OCI-LY7 (cell line): Measurements from ENCODE around the gene OLA1. TPM values are rescaled to one million over a fixed set of nuclear protein-coding genes. Genes with fewer than 3 reads are reported as not detected.

Source experiments
- BruUV-seq: library from RNA; stranded (reverse); fragments of 400-500 nt; replicated peaks from 2 replicates; lab custom pipeline; 2021; lab: Mats Ljungman, UMichigan
- CTCF ChIA-PET: fragments of 300-600 bp; sonication (Branson Sonifier 250); formaldehyde crosslinking; loops from one replicate; lab custom pipeline; 2022; ENCODE audit warnings: antibody characterized with exemption; ENCODE audit not compliant: unreplicated experiment; lab: Charles Lee
- POLR2A ChIA-PET: fragments of 300-600 bp; sonication (Branson Sonifier 250); formaldehyde crosslinking; loops from one replicate; lab custom pipeline; 2022; ENCODE audit warnings: antibody characterized with exemption; lab: Charles Lee
- DNase-seq: peaks from one replicate; pipeline ENCODE4 v3.0.0-alpha.2; 2015; ENCODE audit warnings: low spot score
- H2AFZ ChIP-seq: fragments of 200-600 bp; sonication (generic), shearing (Covaris generic); 2 replicates; pipeline ENCODE4 v1.6.1; 2014; ENCODE audit warnings: mild to moderate bottlenecking, antibody characterized with exemption, low read length, moderate library complexity
- H3K27ac ChIP-seq: fragments of 200-600 bp; sonication (generic); 2 replicates; pipeline ENCODE4 v1.5.1; 2014; ENCODE audit warnings: mixed run types, low read depth, mild to moderate bottlenecking, moderate library complexity, low read length, inconsistent platforms; ENCODE audit not compliant: poor library complexity, severe bottlenecking
- H3K36me3 ChIP-seq: fragments of 200-600 bp; sonication (generic); 2 replicates; pipeline ENCODE4 v1.6.1; 2014; ENCODE audit warnings: mild to moderate bottlenecking, antibody characterized with exemption, low read length, moderate library complexity, mixed read lengths; ENCODE audit not compliant: insufficient read depth
- H3K4me1 ChIP-seq: fragments of 200-600 bp; sonication (generic); 2 replicates; pipeline ENCODE4 v1.5.1; 2014; ENCODE audit warnings: mild to moderate bottlenecking, low read length; ENCODE audit not compliant: insufficient read depth, poor library complexity, severe bottlenecking
- H3K4me2 ChIP-seq: fragments of 200-600 bp; sonication (generic); 2 replicates; pipeline ENCODE4 v1.6.1; 2014; ENCODE audit warnings: mild to moderate bottlenecking, low read length
- H3K4me3 ChIP-seq: fragments of 200-600 bp; sonication (generic); 2 replicates; pipeline ENCODE4 v1.5.1; 2014; ENCODE audit warnings: mild to moderate bottlenecking, low read depth, low read length; ENCODE audit not compliant: poor library complexity, severe bottlenecking
- H3K79me2 ChIP-seq: fragments of 200-600 bp; sonication (generic); 2 replicates; pipeline ENCODE4 v1.6.1; 2016; ENCODE audit warnings: low read depth, mild to moderate bottlenecking, low read length, moderate library complexity, mixed read lengths; ENCODE audit not compliant: insufficient read depth
- H3K9me2 ChIP-seq: fragments of 200-600 bp; sonication (generic); 2 replicates; pipeline ENCODE4 v1.6.1; 2016; ENCODE audit warnings: mild to moderate bottlenecking, low read length, mixed read lengths; ENCODE audit not compliant: insufficient read depth
- H3K9me3 ChIP-seq: fragments of 200-600 bp; sonication (generic); 2 replicates; pipeline ENCODE4 v1.6.1; 2014; ENCODE audit warnings: mild to moderate bottlenecking, mixed run types, low read length, mixed read lengths
- H4K20me1 ChIP-seq: fragments of 200-600 bp; sonication (generic); 2 replicates; pipeline ENCODE4 v1.6.1; 2014; ENCODE audit warnings: mild to moderate bottlenecking, antibody characterized with exemption, low read length, moderate library complexity, mixed read lengths; ENCODE audit not compliant: insufficient read depth
- CTCF ChIP-seq: fragments of 200-600 bp; sonication (generic); conservative IDR thresholded peaks from 2 replicates; pipeline ENCODE4 v1.5.1; 2014; ENCODE audit warnings: mild to moderate bottlenecking, antibody characterized with exemption, low read length, moderate library complexity, mixed read lengths
- EZH2phosphoT487 ChIP-seq: fragments of 200-600 bp; sonication (generic); IDR thresholded peaks from 2 replicates; pipeline ENCODE4 v1.6.1; 2018; ENCODE audit warnings: low read depth, borderline replicate concordance, mild to moderate bottlenecking, mixed run types, antibody characterized with exemption, low read length, moderate library complexity, mixed read lengths
- intact Hi-C: fragments of 100-400 bp; cut with micrococcal nuclease; formaldehyde crosslinking; loops from one replicate; pipeline ENCODE4 v1.10.0; 2022; ENCODE audit not compliant: unreplicated experiment
- total RNA-seq, 2 experiments: library from RNA; depleted of rRNA in 1 of 2; stranded (reverse); fragments of >200 nt in 1 of 2; shearing (Covaris generic) in 1 of 2; gene quantifications; 2 replicates each; pipeline ENCODE4 v1.2.3, GENCODE V29; 2014 to 2022

The OLA1 gene
- total RNA-seq, 2 experiments from 2014 or later = 66.0 to 116 TPM

DNA sequence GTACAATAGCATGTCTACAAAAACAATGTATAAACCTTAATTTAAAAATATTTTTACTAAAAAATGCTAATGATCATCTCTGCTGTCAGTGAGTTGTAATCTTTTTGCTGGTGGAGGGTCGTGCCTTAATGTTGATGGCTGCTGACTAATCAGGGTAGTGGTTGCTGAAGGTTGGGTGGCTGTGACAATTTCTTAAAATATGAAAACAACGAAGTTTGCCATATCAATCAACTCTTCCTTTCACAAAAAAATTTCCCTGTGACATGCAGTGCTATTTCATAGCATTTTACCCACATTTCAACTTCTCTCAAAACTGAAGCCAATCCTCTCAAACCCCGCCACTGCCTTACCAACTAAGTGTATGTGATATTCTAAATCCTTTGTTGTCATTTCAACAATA is 112.4 kb downstream of the OLA1 start:
- Histone ChIP-seq H3K4me1 (no peaks in the 10 kb centered on the region), H3K79me2 (no peaks in the 10 kb centered on the region), H2AFZ (no peak overlapping the region), H4K20me1 (no peaks in the 10 kb centered on the region), H3K9me2 (no peaks in the 10 kb centered on the region), H3K36me3 (peaks cover 22% of the 10 kb centered on the region), H3K27ac (no peak overlapping the region), H3K4me3 (no peak overlapping the region), H3K9me3 (no peaks in the 10 kb centered on the region), H3K4me2 (no peak overlapping the region)
- no peak for DNase-seq
- TF ChIP-seq EZH2phosphoT487 (no peak), CTCF (no peak)
- BruUV-seq = no TSS peak
- CTCF ChIA-PET = no interaction called here
- intact Hi-C loops = no loop called here
- POLR2A ChIA-PET = no interaction called here

- Histone ChIP-seq H3K4me3 (no peak overlapping the region), H3K79me2 (no peaks in the 10 kb centered on the region), H2AFZ (no peak overlapping the region), H3K27ac (no peak overlapping the region), H3K4me1 (no peaks in the 10 kb centered on the region), H3K9me3 (no peaks in the 10 kb centered on the region), H3K36me3 (peaks cover 19% of the 10 kb centered on the region; the same call in 1 of the 2 replicates), H4K20me1 (no peaks in the 10 kb centered on the region), H3K4me2 (no peak overlapping the region), H3K9me2 (no peaks in the 10 kb centered on the region)
- BruUV-seq = no TSS peak
- ChIA-PET POLR2A (no interaction called here), CTCF (no interaction called here)
- DNase-seq = no peak
- intact Hi-C loops = no loop called here
- TF ChIP-seq EZH2phosphoT487 (no peak), CTCF (no peak)
These were observed 123.2 kb downstream of the OLA1 start for GRCh38 chr2:174125090-174125489.

DNA sequence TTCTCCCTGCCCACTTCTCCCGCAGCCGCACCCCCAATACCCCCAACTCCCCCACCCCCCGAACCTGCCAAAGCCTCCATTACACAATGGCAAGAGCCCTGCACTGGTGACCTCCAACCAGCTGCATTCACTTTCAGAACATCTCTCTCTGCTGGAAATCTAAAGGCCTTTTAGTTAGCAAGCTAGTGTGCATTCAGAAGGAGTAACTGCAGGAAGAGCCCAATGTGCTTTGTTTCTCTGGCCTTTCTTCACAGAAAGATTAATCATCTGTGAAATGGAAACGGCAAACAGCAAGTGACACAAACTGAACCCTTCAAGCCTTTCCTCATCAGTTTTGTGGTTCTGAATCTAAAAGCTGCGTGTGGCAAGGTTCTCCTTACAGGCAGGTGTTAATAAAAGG is 124.2 kb downstream of the OLA1 start:
- Histone ChIP-seq H3K4me3 (no peak overlapping the region), H3K4me1 (no peaks in the 10 kb centered on the region), H3K4me2 (no peak overlapping the region), H2AFZ (no peak overlapping the region), H3K9me3 (no peaks in the 10 kb centered on the region), H3K36me3 (peaks cover 19% of the 10 kb centered on the region; the same call in 1 of the 2 replicates), H4K20me1 (no peaks in the 10 kb centered on the region), H3K27ac (no peak overlapping the region), H3K9me2 (no peaks in the 10 kb centered on the region), H3K79me2 (no peaks in the 10 kb centered on the region)
- CTCF ChIA-PET = no interaction called here
- TF ChIP-seq EZH2phosphoT487 (no peak), CTCF (no peak)
- intact Hi-C loops = no loop called here
- DNase-seq = no peak
- BruUV-seq = no TSS peak
- POLR2A ChIA-PET = interaction anchor here (0.7 kb wide), 1 partner anchor 109 kb away, joined by 4 read pairs; no protein-coding TSS in a partner anchor
